WTC11 (cell line): ENCODE data around the gene HOXD10. TPM values are rescaled to one million over a fixed set of nuclear protein-coding genes. Genes with fewer than 3 reads are reported as not detected.

Experiments
- ATAC-seq: fragments of 200-7000 bp; cut with Tn5 transposase; 2 replicates; pipeline ENCODE4 v1.10.0; 2021; ENCODE audit warnings: mild to moderate bottlenecking, moderate library complexity
- CTCF ChIA-PET: fragments of 300-600 bp; sonication (Branson Sonifier 250); formaldehyde crosslinking; loops from one replicate; lab custom pipeline; 2021; ENCODE audit warnings: antibody characterized with exemption; lab: Charles Lee
- POLR2A ChIA-PET: fragments of 350-600 bp; sonication (Branson Sonifier 250); formaldehyde crosslinking; loops from one replicate; lab custom pipeline; 2021; ENCODE audit warnings: antibody characterized with exemption; lab: Charles Lee
- DNase-seq: peaks from one replicate; pipeline ENCODE4 v3.0.0; 2021; ENCODE audit warnings: low spot score
- H3K27ac Mint-ChIP-seq: 2 replicates; pipeline ENCODE4 v1.8.0; 2021; ENCODE audit warnings: mixed read lengths
- H3K27me3 Mint-ChIP-seq: 2 replicates; pipeline ENCODE4 v1.8.0; 2021; ENCODE audit warnings: low read depth, mild to moderate bottlenecking, moderate library complexity, mixed read lengths
- H3K36me3 Mint-ChIP-seq: 2 replicates; pipeline ENCODE4 v1.8.0; 2021; ENCODE audit warnings: mixed read lengths
- H3K4me1 Mint-ChIP-seq: 2 replicates; pipeline ENCODE4 v1.8.0; 2022; ENCODE audit warnings: mixed read lengths
- H3K4me3 Mint-ChIP-seq: 2 replicates; pipeline ENCODE4 v1.8.0; 2021; ENCODE audit warnings: mild to moderate bottlenecking, moderate library complexity, mixed read lengths
- H3K9me3 Mint-ChIP-seq: 2 replicates; pipeline ENCODE4 v1.8.0; 2021; ENCODE audit warnings: mixed read lengths
- ATF3 ChIP-seq: sonication (generic); formaldehyde crosslinking; conservative IDR thresholded peaks from 2 replicates; pipeline ENCODE4 v1.8.1; 2022; ENCODE audit warnings: mild to moderate bottlenecking, missing genetic modification reagents
- ATF6 ChIP-seq: sonication (generic); formaldehyde crosslinking; IDR thresholded peaks from 2 replicates; pipeline ENCODE4 v1.8.1; 2023; ENCODE audit warnings: mild to moderate bottlenecking, missing genetic modification reagents
- CREM ChIP-seq: sonication (generic); formaldehyde crosslinking; IDR thresholded peaks from 2 replicates; pipeline ENCODE4 v1.8.1; 2022; ENCODE audit warnings: mild to moderate bottlenecking, missing genetic modification reagents, moderate library complexity
- EMX1 ChIP-seq: fragments of 250-450 bp; sonication (Bioruptor Pico); IDR thresholded peaks from 2 replicates; pipeline ENCODE4 v1.8.0; 2021; ENCODE audit warnings: mild to moderate bottlenecking
- NR3C1 ChIP-seq: sonication (generic); formaldehyde crosslinking; conservative IDR thresholded peaks from 2 replicates; pipeline ENCODE4 v1.8.1; 2023; ENCODE audit warnings: low read depth, mild to moderate bottlenecking, missing genetic modification reagents
- PRRX2 ChIP-seq: fragments of 250-450 bp; sonication (Bioruptor Pico); IDR thresholded peaks from 2 replicates; pipeline ENCODE4 v1.8.0; 2021; ENCODE audit warnings: mild to moderate bottlenecking
- STAT6 ChIP-seq: sonication (generic); formaldehyde crosslinking; conservative IDR thresholded peaks from 2 replicates; pipeline ENCODE4 v1.8.1; 2023; ENCODE audit warnings: mild to moderate bottlenecking, low read depth, missing genetic modification reagents, moderate library complexity
- TCF7 ChIP-seq: sonication (generic); formaldehyde crosslinking; IDR thresholded peaks from 2 replicates; pipeline ENCODE4 v1.8.0; 2022; ENCODE audit warnings: mild to moderate bottlenecking, low read depth, missing genetic modification reagents, moderate library complexity
- TEAD4 ChIP-seq: sonication (generic); formaldehyde crosslinking; IDR thresholded peaks from 2 replicates; pipeline ENCODE4 v1.8.0; 2022; ENCODE audit warnings: mild to moderate bottlenecking, missing genetic modification reagents
- ZNF121 ChIP-seq: sonication (generic); formaldehyde crosslinking; IDR thresholded peaks from 2 replicates; pipeline ENCODE4 v1.8.0; 2023; ENCODE audit warnings: missing genetic modification reagents
- ZNF317 ChIP-seq: sonication (generic); formaldehyde crosslinking; IDR thresholded peaks from 2 replicates; pipeline ENCODE4 v1.8.1; 2023; ENCODE audit warnings: low read depth, mild to moderate bottlenecking, moderate library complexity, missing genetic modification reagents, borderline replicate concordance
- ZNF512 ChIP-seq: sonication (generic); formaldehyde crosslinking; IDR thresholded peaks from 2 replicates; pipeline ENCODE4 v1.8.1; 2022; ENCODE audit warnings: missing genetic modification reagents, borderline replicate concordance
- total RNA-seq: library from RNA; stranded (reverse); gene quantifications from 3 replicates; pipeline ENCODE4 v1.2.3, GENCODE V29; 2021
- TF ChIP-seq, protein P1 (sequence below): sonication (generic); formaldehyde crosslinking; IDR thresholded peaks from 2 replicates; pipeline ENCODE4 v1.8.1; 2023; ENCODE audit warnings: mild to moderate bottlenecking, missing genetic modification reagents
- TF ChIP-seq, protein P2 (sequence below): fragments of 250-450 bp; sonication (Bioruptor Pico); IDR thresholded peaks from 2 replicates; pipeline ENCODE4 v2.1.2; 2022; ENCODE audit warnings: mild to moderate bottlenecking, moderate library complexity
- TF ChIP-seq, protein P3 (sequence below): sonication (generic); formaldehyde crosslinking; IDR thresholded peaks from 2 replicates; pipeline ENCODE4 v1.8.1; 2022; ENCODE audit warnings: mild to moderate bottlenecking, missing genetic modification reagents, moderate library complexity, borderline replicate concordance

HOXD10 gene
- total RNA-seq, 1 experiment from 2014 or later: not detected

DNA sequence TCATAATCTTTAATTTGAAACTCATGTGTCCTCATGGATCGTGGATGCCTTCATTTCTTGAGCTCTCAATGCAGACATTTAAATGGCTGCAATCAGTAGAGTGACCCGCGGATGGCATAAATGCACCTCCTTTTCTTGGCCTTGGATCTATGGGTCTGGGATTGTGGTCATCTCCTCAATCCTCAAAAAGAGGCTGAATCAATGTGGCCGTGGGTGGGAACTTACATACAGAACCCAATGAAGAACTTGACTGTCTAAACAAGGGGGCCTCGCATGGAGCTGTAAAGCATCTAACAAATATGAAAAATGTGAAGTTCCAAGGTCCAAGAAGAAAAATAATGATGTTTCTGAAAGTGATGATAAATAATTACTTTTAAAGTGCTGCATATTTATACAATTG lies 21.2 kb upstream of the HOXD10 start:
- TF ChIP-seq, protein P1, sequence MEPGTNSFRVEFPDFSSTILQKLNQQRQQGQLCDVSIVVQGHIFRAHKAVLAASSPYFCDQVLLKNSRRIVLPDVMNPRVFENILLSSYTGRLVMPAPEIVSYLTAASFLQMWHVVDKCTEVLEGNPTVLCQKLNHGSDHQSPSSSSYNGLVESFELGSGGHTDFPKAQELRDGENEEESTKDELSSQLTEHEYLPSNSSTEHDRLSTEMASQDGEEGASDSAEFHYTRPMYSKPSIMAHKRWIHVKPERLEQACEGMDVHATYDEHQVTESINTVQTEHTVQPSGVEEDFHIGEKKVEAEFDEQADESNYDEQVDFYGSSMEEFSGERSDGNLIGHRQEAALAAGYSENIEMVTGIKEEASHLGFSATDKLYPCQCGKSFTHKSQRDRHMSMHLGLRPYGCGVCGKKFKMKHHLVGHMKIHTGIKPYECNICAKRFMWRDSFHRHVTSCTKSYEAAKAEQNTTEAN (CRISPR knock-in tag): no peak
- TF ChIP-seq PRRX2 (CRISPR knock-in tag): no peak
- TF ChIP-seq STAT6 (CRISPR knock-in tag): no peak
- TF ChIP-seq, all 79 proteins: peak for 0
- Mint-ChIP-seq H3K27me3 (peaks cover 96% of the 10 kb centered on the region), H3K36me3 (peaks cover 7% of the 10 kb centered on the region), H3K4me1 (peaks cover 68% of the 10 kb centered on the region), H3K27ac (no peak overlapping the region), H3K9me3 (no peaks in the 10 kb centered on the region), H3K4me3 (peak overlapping the region; percentile 24; the same call in 1 of the 2 replicates)
- ChIA-PET POLR2A (no interaction called here), CTCF (interaction anchor here (4.2 kb wide), 1 partner anchor 14 kb away, joined by 56 read pairs; no protein-coding TSS in a partner anchor)
- ATAC-seq: no peak
- no peak for DNase-seq

GRCh38 chr2:176096243-176096985 lies 20.2 kb upstream of the HOXD10 start:
- H3K27me3 Mint-ChIP-seq: peaks cover 96% of the 10 kb centered on the region
- ATAC-seq (no peak), DNase-seq (no peak)
- H3K4me1 Mint-ChIP-seq: peaks cover 73% of the 10 kb centered on the region
- peak overlapping the region; percentile 65 for H3K4me3 Mint-ChIP-seq
- no peaks in the 10 kb centered on the region for H3K9me3 Mint-ChIP-seq
- H3K27ac Mint-ChIP-seq: peak overlapping the region; percentile 37; the same call in 1 of the 2 replicates
- ChIA-PET CTCF (interaction anchor here (1.0 to 4.2 kb wide), 25 partner anchors 8 to 1397 kb away, joined by 3 to 56 read pairs (median 6); partner anchors contain the start of genes HOXD11 and LNPK), POLR2A (no interaction called here)
- no peak for TF ChIP-seq PRRX2 (CRISPR knock-in tag)
- no peak for TF ChIP-seq ZNF121
- TF ChIP-seq, protein P2, sequence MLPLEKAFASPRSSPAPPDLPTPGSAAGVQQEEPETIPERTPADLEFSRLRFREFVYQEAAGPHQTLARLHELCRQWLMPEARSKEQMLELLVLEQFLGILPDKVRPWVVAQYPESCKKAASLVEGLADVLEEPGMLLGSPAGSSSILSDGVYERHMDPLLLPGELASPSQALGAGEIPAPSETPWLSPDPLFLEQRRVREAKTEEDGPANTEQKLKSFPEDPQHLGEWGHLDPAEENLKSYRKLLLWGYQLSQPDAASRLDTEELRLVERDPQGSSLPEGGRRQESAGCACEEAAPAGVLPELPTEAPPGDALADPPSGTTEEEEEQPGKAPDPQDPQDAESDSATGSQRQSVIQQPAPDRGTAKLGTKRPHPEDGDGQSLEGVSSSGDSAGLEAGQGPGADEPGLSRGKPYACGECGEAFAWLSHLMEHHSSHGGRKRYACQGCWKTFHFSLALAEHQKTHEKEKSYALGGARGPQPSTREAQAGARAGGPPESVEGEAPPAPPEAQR: no peak
- TF ChIP-seq TCF7 (CRISPR knock-in tag): no peak
- TF ChIP-seq CREM (CRISPR knock-in tag): no peak
- no peak for TF ChIP-seq NR3C1
- no peak for TF ChIP-seq ATF3 (CRISPR knock-in tag)
- TF ChIP-seq ZNF317: no peak
- TF ChIP-seq TEAD4: no peak
- TF ChIP-seq ZNF512: no peak
- TF ChIP-seq, protein P3, sequence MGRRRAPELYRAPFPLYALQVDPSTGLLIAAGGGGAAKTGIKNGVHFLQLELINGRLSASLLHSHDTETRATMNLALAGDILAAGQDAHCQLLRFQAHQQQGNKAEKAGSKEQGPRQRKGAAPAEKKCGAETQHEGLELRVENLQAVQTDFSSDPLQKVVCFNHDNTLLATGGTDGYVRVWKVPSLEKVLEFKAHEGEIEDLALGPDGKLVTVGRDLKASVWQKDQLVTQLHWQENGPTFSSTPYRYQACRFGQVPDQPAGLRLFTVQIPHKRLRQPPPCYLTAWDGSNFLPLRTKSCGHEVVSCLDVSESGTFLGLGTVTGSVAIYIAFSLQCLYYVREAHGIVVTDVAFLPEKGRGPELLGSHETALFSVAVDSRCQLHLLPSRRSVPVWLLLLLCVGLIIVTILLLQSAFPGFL (CRISPR knock-in tag): no peak
- TF ChIP-seq EMX1 (CRISPR knock-in tag): no peak
- no peak for TF ChIP-seq ATF6
- peaks cover 2% of the 10 kb centered on the region; the same call in 1 of the 2 replicates for H3K36me3 Mint-ChIP-seq
